ENCODE results near the gene CREB3L2. TPM values are rescaled to one million over a fixed set of nuclear protein-coding genes. Genes with fewer than 3 reads are reported as not detected.

The CREB3L2 gene
- total and polyA plus RNA-seq, 12 donors: 11.4 to 169 (median 63.1) TPM

- DNase-seq: no peak
- TF ChIP-seq, protein P1, sequence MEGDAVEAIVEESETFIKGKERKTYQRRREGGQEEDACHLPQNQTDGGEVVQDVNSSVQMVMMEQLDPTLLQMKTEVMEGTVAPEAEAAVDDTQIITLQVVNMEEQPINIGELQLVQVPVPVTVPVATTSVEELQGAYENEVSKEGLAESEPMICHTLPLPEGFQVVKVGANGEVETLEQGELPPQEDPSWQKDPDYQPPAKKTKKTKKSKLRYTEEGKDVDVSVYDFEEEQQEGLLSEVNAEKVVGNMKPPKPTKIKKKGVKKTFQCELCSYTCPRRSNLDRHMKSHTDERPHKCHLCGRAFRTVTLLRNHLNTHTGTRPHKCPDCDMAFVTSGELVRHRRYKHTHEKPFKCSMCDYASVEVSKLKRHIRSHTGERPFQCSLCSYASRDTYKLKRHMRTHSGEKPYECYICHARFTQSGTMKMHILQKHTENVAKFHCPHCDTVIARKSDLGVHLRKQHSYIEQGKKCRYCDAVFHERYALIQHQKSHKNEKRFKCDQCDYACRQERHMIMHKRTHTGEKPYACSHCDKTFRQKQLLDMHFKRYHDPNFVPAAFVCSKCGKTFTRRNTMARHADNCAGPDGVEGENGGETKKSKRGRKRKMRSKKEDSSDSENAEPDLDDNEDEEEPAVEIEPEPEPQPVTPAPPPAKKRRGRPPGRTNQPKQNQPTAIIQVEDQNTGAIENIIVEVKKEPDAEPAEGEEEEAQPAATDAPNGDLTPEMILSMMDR (IDR thresholded peaks at IDR 0.05): no peak
- TF ChIP-seq POLR2A (IDR thresholded peaks at IDR 0.05): no peak
- intact Hi-C loops (cut with DNase I): no loop called here
- peaks cover 2 to 5% of the 10 kb centered on the region in 2 donors for H3K4me1 ChIP-seq (replicated peaks in 1 of 2)
- H3K27ac ChIP-seq: no peak overlapping the region
- no peaks in the 10 kb centered on the region for H3K9me3 ChIP-seq (replicated peaks in 1 of 3)
- H3K36me3 ChIP-seq (replicated peaks in 1 of 2): no peaks in the 10 kb centered on the region
- 62 to 72% (median 64%) methylated on average over 2 of the region's 2 CpGs for WGBS, 4 donors
- no peaks in the 10 kb centered on the region for H3K27me3 ChIP-seq
- H3K4me3 ChIP-seq: no peak overlapping the region
Measured at GRCh38 chr7:138027100-138027499, 25.2 kb upstream of the CREB3L2 start.

- Histone ChIP-seq H3K36me3 (replicated peaks in 1 of 2) (no peaks in the 10 kb centered on the region), H3K27me3 (no peaks in the 10 kb centered on the region), H3K27ac (no peak overlapping the region), H3K4me1 (replicated peaks in 1 of 2) (no peaks in the 10 kb centered on the region), H3K9me3 (replicated peaks in 1 of 3) (no peaks in the 10 kb centered on the region), H3K4me3 (no peak overlapping the region)
- DNase-seq: no peak
- intact Hi-C loops (cut with DNase I): no loop called here
- TF ChIP-seq, protein P1 (IDR thresholded peaks at IDR 0.05): no peak
- TF ChIP-seq POLR2A (IDR thresholded peaks at IDR 0.05): no peak
- 100% methylated on average over 1 of the region's 1 CpG for WGBS, 4 donors
Measured at GRCh38 chr7:138025215-138026186, 23.6 kb upstream of the CREB3L2 start.

DNA sequence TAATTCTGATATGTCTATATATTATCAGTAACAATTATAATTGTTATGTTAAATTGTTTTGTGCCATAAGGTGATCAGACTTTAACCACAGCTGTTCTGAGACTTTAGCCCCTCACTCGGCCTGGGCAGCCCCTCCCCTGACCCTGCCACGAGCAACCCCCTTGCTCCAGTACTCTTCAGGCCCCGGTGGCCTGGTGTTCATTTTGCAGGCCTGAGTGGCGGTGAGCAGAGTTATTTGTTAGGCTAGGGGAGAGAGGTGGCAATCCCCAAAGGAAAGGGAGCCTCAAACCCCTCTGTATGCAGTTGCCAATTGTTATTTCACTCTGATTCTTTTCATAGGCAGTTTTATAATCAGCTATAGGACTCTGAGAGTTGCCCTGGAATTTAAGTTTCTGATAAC lies 22.9 kb upstream of the CREB3L2 start:
- WGBS, 4 donors: 84 to 98% (median 89%) methylated on average over 4 of the region's 4 CpGs
- intact Hi-C loops (cut with DNase I): no loop called here
- TF ChIP-seq, protein P1 (IDR thresholded peaks at IDR 0.05): no peak
- no peak for TF ChIP-seq POLR2A (IDR thresholded peaks at IDR 0.05)

DNA sequence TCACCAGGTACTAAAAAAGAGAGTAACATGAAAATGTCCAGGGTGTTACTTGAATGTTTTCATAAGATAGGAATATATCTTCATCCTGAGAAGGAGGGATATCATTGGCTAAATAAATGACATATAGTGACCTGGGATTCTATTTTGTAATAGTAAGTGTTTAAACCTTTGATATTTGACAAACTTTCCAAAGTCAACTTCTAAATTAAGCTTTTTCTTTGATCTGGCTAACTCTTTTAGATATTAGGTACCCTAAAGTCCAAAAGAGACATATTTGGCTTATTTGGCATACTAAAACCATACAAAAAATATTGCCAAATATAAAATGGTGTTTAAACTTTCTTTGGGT lies 22.4 kb upstream of the CREB3L2 start:
- no peaks in the 10 kb centered on the region for H3K36me3 ChIP-seq (replicated peaks in 1 of 2)
- H3K9me3 ChIP-seq (replicated peaks in 1 of 3): no peaks in the 10 kb centered on the region
- TF ChIP-seq, protein P1 (IDR thresholded peaks at IDR 0.05): no peak
- no peak for TF ChIP-seq POLR2A (IDR thresholded peaks at IDR 0.05)
- H3K27me3 ChIP-seq: no peaks in the 10 kb centered on the region
- H3K27ac ChIP-seq: no peak overlapping the region
- no peak for DNase-seq
- H3K4me3 ChIP-seq: no peak overlapping the region
- intact Hi-C loops (cut with DNase I): no loop called here
- H3K4me1 ChIP-seq (replicated peaks in 1 of 2): no peaks in the 10 kb centered on the region

More for the DNA sequence above, 22.9 kb upstream of the CREB3L2 start:
- Histone ChIP-seq H3K27me3 (no peaks in the 10 kb centered on the region), H3K27ac (no peak overlapping the region), H3K4me3 (no peak overlapping the region), H3K4me1 (replicated peaks in 1 of 2) (no peaks in the 10 kb centered on the region), H3K36me3 (replicated peaks in 1 of 2) (no peaks in the 10 kb centered on the region), H3K9me3 (replicated peaks in 1 of 3) (no peaks in the 10 kb centered on the region)
- no peak for DNase-seq

Measured in adrenal gland (tissue), 12 donors.